ENCODE measurements around the gene RNF144A.

DNA sequence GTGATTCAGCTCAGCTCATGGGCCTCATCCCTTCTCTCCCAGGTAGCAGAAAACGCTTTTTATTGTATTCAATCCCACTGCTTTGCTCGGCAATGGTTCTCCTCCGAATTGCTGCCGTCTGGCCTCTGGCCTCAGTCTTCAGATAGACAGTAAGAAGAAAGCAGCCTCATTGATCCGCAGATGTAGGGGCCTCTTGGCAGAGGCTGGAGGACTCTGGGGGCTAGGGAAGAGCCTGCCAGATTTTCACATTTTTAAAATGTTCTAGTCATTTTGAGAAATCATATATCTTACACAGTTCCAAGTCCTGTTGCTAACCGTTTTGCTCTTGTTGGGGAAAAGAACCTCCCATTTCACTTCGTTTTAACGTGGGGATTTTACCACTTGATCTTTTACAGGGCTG is 123.3 kb downstream of the RNF144A start:
- no peak for TF ChIP-seq POLR2A (IDR thresholded peaks at IDR 0.05)
- TF ChIP-seq CTCF (IDR thresholded peaks at IDR 0.05) = no peak
- TF ChIP-seq EP300 (IDR thresholded peaks at IDR 0.05) = no peak
